ENCODE measurements around the gene FNBP1L.

FNBP1L gene

DNA sequence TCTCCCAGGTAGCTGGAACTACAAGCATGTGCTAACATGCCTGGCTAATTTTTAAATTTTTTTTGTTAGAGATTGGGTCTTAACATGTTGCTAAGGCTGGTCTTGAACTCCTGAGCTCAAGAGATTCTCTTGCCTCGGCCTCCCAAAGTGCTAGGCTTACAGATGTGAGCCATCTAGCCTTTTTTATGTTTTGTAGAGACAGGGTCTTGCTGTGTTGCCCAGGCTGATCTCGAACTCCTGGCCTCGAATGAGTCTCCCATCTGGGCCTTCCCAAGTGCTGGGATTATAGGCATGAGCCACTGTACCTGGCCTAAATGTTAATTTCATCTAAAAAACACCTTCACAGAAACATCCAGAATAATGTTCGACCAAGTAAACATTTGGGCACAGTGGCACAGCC is 48.6 kb downstream of the FNBP1L start:
- no CpG with 5 or more reads among the region's 4 CpGs for WGBS (ENCODE audit: extremely low coverage, insufficient coverage, insufficient read length)
- Histone ChIP-seq H3K18ac (ENCODE audit: low read length) (no peak overlapping the region), H3K79me2 (ENCODE audit: control insufficient read depth, insufficient read depth, low read length, poor library complexity) (peaks cover 12% of the 10 kb centered on the region), H4K12ac (ENCODE audit: low read depth, low read length) (no peak overlapping the region), H3K4ac (ENCODE audit: low read depth, low read length) (peak overlapping the region; percentile 90), H2AFZ (ENCODE audit: insufficient read depth, low read length, poor library complexity) (no peak overlapping the region), H3K9me3 (ENCODE audit: insufficient read depth, low read depth, low read length) (no peaks in the 10 kb centered on the region), H3K4me1 (ENCODE audit: control insufficient read depth in 1 of 2, insufficient read depth in 2 of 2, low read length in 2 of 2) (peaks cover 0 to 5% of the 10 kb centered on the region in 2 experiments), H3K14ac (ENCODE audit: low read length) (no peak overlapping the region), H2BK120ac (ENCODE audit: insufficient read depth, low read length, poor library complexity) (no peak overlapping the region), H3K79me1 (ENCODE audit: low read length) (no peaks in the 10 kb centered on the region), H3K36me3 (ENCODE audit: control insufficient read depth in 1 of 2, insufficient read depth in 2 of 2, low read length in 2 of 2) (peaks cover 0 to 3% of the 10 kb centered on the region in 2 experiments), H4K8ac (ENCODE audit: low read depth, low read length) (no peak overlapping the region), H2BK5ac (ENCODE audit: low read depth, low read length, poor library complexity) (no peak overlapping the region), H3K23ac (ENCODE audit: low read length) (no peak overlapping the region), H4K91ac (ENCODE audit: low read depth, low read length) (no peak overlapping the region), H2BK12ac (ENCODE audit: low read length) (no peak overlapping the region), H3K4me2 (ENCODE audit: low read length) (no peak overlapping the region), H3K27ac (ENCODE audit: low read depth, low read length) (no peak overlapping the region), H3K4me3 (ENCODE audit: low read depth, low read length) (no peak overlapping the region), H3K27me3 (ENCODE audit: insufficient read depth, low read length) (no peaks in the 10 kb centered on the region), H3K9ac (ENCODE audit: low read length) (no peak overlapping the region), H2AK5ac (ENCODE audit: low read length) (no peak overlapping the region)
- DNase-seq: no peak

DNA sequence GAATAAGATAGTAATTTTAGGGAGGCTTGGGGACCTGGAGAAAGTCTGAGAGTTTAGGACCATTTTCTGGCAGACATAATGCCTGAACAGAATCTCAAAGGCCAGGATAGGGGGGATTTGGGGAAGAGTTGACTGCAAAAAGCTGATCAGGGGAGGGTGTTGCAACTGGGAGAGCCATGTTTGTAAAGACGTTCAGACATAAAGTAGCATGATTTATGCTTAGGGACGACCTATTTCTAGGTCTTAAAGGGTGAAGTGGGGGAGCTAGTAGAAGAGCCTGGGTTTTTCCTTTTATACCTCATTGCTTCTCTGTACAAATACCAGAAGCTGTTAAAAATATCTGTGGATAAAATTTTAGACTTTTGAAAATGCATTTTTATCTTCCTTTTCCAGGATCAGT is 51.2 kb downstream of the FNBP1L start:
- H2BK12ac ChIP-seq (ENCODE audit: low read length): no peak overlapping the region
- no peak for DNase-seq
- no peak overlapping the region for H2AK5ac ChIP-seq (ENCODE audit: low read length)
- no peak overlapping the region for H3K9ac ChIP-seq (ENCODE audit: low read length)
- H3K27ac ChIP-seq (ENCODE audit: low read depth, low read length): no peak overlapping the region
- peak overlapping the region; percentile 82 for H3K4ac ChIP-seq (ENCODE audit: low read depth, low read length)
- H4K12ac ChIP-seq (ENCODE audit: low read depth, low read length): no peak overlapping the region
- H3K23ac ChIP-seq (ENCODE audit: low read length): no peak overlapping the region
- H3K79me2 ChIP-seq (ENCODE audit: control insufficient read depth, insufficient read depth, low read length, poor library complexity): peaks cover 11% of the 10 kb centered on the region
- H2BK5ac ChIP-seq (ENCODE audit: low read depth, low read length, poor library complexity): no peak overlapping the region
- peaks cover 0 to 2% of the 10 kb centered on the region in 2 experiments for H3K4me1 ChIP-seq (ENCODE audit: control insufficient read depth in 1 of 2, insufficient read depth in 2 of 2, low read length in 2 of 2)
- H3K36me3 ChIP-seq (ENCODE audit: control insufficient read depth in 1 of 2, insufficient read depth in 2 of 2, low read length in 2 of 2): peaks cover 0 to 3% of the 10 kb centered on the region in 2 experiments
- no CpG with 5 or more reads among the region's 2 CpGs for WGBS (ENCODE audit: extremely low coverage, insufficient coverage, insufficient read length)
- no peak overlapping the region for H2AFZ ChIP-seq (ENCODE audit: insufficient read depth, low read length, poor library complexity)
- no peak overlapping the region for H4K8ac ChIP-seq (ENCODE audit: low read depth, low read length)
- no peak overlapping the region for H3K14ac ChIP-seq (ENCODE audit: low read length)
- H2BK120ac ChIP-seq (ENCODE audit: insufficient read depth, low read length, poor library complexity): no peak overlapping the region
- no peak overlapping the region for H3K4me2 ChIP-seq (ENCODE audit: low read length)
- H4K91ac ChIP-seq (ENCODE audit: low read depth, low read length): no peak overlapping the region
- no peak overlapping the region for H3K18ac ChIP-seq (ENCODE audit: low read length)
- H3K79me1 ChIP-seq (ENCODE audit: low read length): no peaks in the 10 kb centered on the region
- no peak overlapping the region for H3K4me3 ChIP-seq (ENCODE audit: low read depth, low read length)
- H3K9me3 ChIP-seq (ENCODE audit: insufficient read depth, low read depth, low read length): no peaks in the 10 kb centered on the region
- H3K27me3 ChIP-seq (ENCODE audit: insufficient read depth, low read length): no peaks in the 10 kb centered on the region

DNA sequence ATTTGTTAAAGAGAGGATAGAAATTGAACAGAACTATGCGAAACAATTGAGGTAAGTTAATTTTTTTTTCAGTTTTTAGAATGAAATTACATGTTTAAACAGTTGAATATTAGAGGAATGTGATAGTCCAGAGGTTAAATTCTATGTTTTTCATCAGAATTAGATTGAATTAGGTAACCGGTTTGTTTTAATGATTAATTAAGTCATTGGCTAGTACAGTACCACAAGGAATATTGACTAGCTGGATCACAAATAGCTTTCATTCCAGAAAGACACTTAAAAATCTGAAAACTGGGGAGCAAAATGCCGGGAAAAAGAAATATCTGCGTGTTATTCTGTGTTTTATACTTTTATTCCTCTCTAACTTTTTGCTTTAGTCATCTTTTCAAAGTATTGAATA is 51.6 kb downstream of the FNBP1L start:
- no peaks in the 10 kb centered on the region for H3K9me3 ChIP-seq (ENCODE audit: insufficient read depth, low read depth, low read length)
- DNase-seq: no peak
- H3K14ac ChIP-seq (ENCODE audit: low read length): no peak overlapping the region
- H3K27ac ChIP-seq (ENCODE audit: low read depth, low read length): no peak overlapping the region
- H3K4me3 ChIP-seq (ENCODE audit: low read depth, low read length): no peak overlapping the region
- no peak overlapping the region for H3K23ac ChIP-seq (ENCODE audit: low read length)
- H2BK12ac ChIP-seq (ENCODE audit: low read length): no peak overlapping the region
- H2AFZ ChIP-seq (ENCODE audit: insufficient read depth, low read length, poor library complexity): no peak overlapping the region
- H4K91ac ChIP-seq (ENCODE audit: low read depth, low read length): no peak overlapping the region
- H3K36me3 ChIP-seq (ENCODE audit: control insufficient read depth in 1 of 2, insufficient read depth in 2 of 2, low read length in 2 of 2): peaks cover 0 to 3% of the 10 kb centered on the region in 2 experiments
- no peaks in the 10 kb centered on the region for H3K27me3 ChIP-seq (ENCODE audit: insufficient read depth, low read length)
- peaks cover 11% of the 10 kb centered on the region for H3K79me2 ChIP-seq (ENCODE audit: control insufficient read depth, insufficient read depth, low read length, poor library complexity)
- H3K9ac ChIP-seq (ENCODE audit: low read length): no peak overlapping the region
- H2BK5ac ChIP-seq (ENCODE audit: low read depth, low read length, poor library complexity): no peak overlapping the region
- H3K18ac ChIP-seq (ENCODE audit: low read length): no peak overlapping the region
- H2AK5ac ChIP-seq (ENCODE audit: low read length): no peak overlapping the region
- no peaks in the 10 kb centered on the region for H3K79me1 ChIP-seq (ENCODE audit: low read length)
- no peak overlapping the region for H3K4ac ChIP-seq (ENCODE audit: low read depth, low read length)
- H4K12ac ChIP-seq (ENCODE audit: low read depth, low read length): no peak overlapping the region
- peaks cover 0 to 2% of the 10 kb centered on the region in 2 experiments for H3K4me1 ChIP-seq (ENCODE audit: control insufficient read depth in 1 of 2, insufficient read depth in 2 of 2, low read length in 2 of 2)
- no CpG with 5 or more reads among the region's 4 CpGs for WGBS (ENCODE audit: extremely low coverage, insufficient coverage, insufficient read length)
- no peak overlapping the region for H3K4me2 ChIP-seq (ENCODE audit: low read length)
- no peak overlapping the region for H2BK120ac ChIP-seq (ENCODE audit: insufficient read depth, low read length, poor library complexity)
- no peak overlapping the region for H4K8ac ChIP-seq (ENCODE audit: low read depth, low read length)

DNA sequence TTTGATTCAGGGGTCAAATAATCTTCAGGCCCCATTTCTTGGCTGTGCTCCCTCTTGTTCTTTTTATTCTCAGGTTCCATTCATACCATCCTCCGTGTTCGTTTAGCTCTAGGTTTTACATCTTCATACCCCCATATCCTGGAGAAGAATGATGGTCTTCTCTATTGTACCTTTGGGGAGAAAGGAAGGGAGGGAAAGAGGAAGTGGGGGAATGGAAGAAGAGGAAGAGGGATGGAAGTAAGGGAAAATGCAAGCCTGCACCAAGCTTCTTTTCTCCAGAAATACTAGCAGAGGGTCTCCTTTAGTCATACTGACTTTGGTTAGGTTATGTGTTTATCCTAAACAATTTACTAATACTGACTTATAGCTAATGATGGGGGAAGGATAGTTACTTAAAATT is 52.4 kb downstream of the FNBP1L start:
- Histone ChIP-seq H4K8ac (ENCODE audit: low read depth, low read length) (no peak overlapping the region), H3K4ac (ENCODE audit: low read depth, low read length) (no peak overlapping the region)

More for the DNA sequence above, 52.4 kb downstream of the FNBP1L start:
- no peaks in the 10 kb centered on the region for H3K27me3 ChIP-seq (ENCODE audit: insufficient read depth, low read length)
- H3K23ac ChIP-seq (ENCODE audit: low read length): no peak overlapping the region
- no peak overlapping the region for H2AFZ ChIP-seq (ENCODE audit: insufficient read depth, low read length, poor library complexity)
- H4K12ac ChIP-seq (ENCODE audit: low read depth, low read length): no peak overlapping the region
- peaks cover 0 to 2% of the 10 kb centered on the region in 2 experiments for H3K4me1 ChIP-seq (ENCODE audit: control insufficient read depth in 1 of 2, insufficient read depth in 2 of 2, low read length in 2 of 2)
- H2BK120ac ChIP-seq (ENCODE audit: insufficient read depth, low read length, poor library complexity): no peak overlapping the region
- no peak overlapping the region for H2BK5ac ChIP-seq (ENCODE audit: low read depth, low read length, poor library complexity)
- no peak overlapping the region for H2BK12ac ChIP-seq (ENCODE audit: low read length)
- no peaks in the 10 kb centered on the region for H3K79me1 ChIP-seq (ENCODE audit: low read length)
- peaks cover 11% of the 10 kb centered on the region for H3K79me2 ChIP-seq (ENCODE audit: control insufficient read depth, insufficient read depth, low read length, poor library complexity)
- H3K9me3 ChIP-seq (ENCODE audit: insufficient read depth, low read depth, low read length): no peaks in the 10 kb centered on the region
- no peak overlapping the region for H3K4me3 ChIP-seq (ENCODE audit: low read depth, low read length)
- no peak for DNase-seq
- H3K9ac ChIP-seq (ENCODE audit: low read length): no peak overlapping the region
- H3K27ac ChIP-seq (ENCODE audit: low read depth, low read length): no peak overlapping the region
- H2AK5ac ChIP-seq (ENCODE audit: low read length): no peak overlapping the region
- H3K36me3 ChIP-seq (ENCODE audit: control insufficient read depth in 1 of 2, insufficient read depth in 2 of 2, low read length in 2 of 2): peaks cover 0 to 3% of the 10 kb centered on the region in 2 experiments
- no peak overlapping the region for H3K18ac ChIP-seq (ENCODE audit: low read length)
- no peak overlapping the region for H3K14ac ChIP-seq (ENCODE audit: low read length)
- WGBS (ENCODE audit: extremely low coverage, insufficient coverage, insufficient read length): no CpG with 5 or more reads among the region's 2 CpGs
- no peak overlapping the region for H3K4me2 ChIP-seq (ENCODE audit: low read length)
- no peak overlapping the region for H4K91ac ChIP-seq (ENCODE audit: low read depth, low read length)

Measured in trophoblast cell (in vitro differentiated cells and primary cell).